ENCODE data around the gene SSTR5. TPM values are rescaled to one million over a fixed set of nuclear protein-coding genes. Genes with fewer than 3 reads are reported as not detected.

The SSTR5 gene
- total RNA-seq, 1 experiment from 2014 or later = not detected

GRCh38 chr16:1039762-1040161, 32.8 kb upstream of the SSTR5 start:
- no peak for DNase-seq (ENCODE audit: low read depth)

GRCh38 chr16:1040346-1040745, 32.2 kb upstream of the SSTR5 start:
- DNase-seq (ENCODE audit: low read depth) = no peak

GRCh38 chr16:1042049-1042744, 30.4 kb upstream of the SSTR5 start:
- no peak for DNase-seq (ENCODE audit: low read depth)

GRCh38 chr16:1042866-1043265, 29.7 kb upstream of the SSTR5 start:
- no peak for DNase-seq (ENCODE audit: low read depth)

- DNase-seq (ENCODE audit: low read depth) = no peak
Measured at GRCh38 chr16:1043881-1044451, 28.6 kb upstream of the SSTR5 start.

- DNase-seq (ENCODE audit: low read depth) = no peak
Measured at GRCh38 chr16:1044460-1045309, 27.9 kb upstream of the SSTR5 start.

GRCh38 chr16:1045310-1045992, 27.1 kb upstream of the SSTR5 start:
- no peak for DNase-seq (ENCODE audit: low read depth)

- no peak for DNase-seq (ENCODE audit: low read depth)
Measured at GRCh38 chr16:1045993-1046911, 26.3 kb upstream of the SSTR5 start.

GRCh38 chr16:1047123-1047522, 25.4 kb upstream of the SSTR5 start:
- no peak for DNase-seq (ENCODE audit: low read depth)

GRCh38 chr16:1047801-1048200, 24.7 kb upstream of the SSTR5 start:
- DNase-seq (ENCODE audit: low read depth) = no peak

- DNase-seq (ENCODE audit: low read depth) = no peak
Measured at GRCh38 chr16:1048442-1049112, 24.0 kb upstream of the SSTR5 start.

GRCh38 chr16:1049113-1049975, 23.2 kb upstream of the SSTR5 start:
- no peak for DNase-seq (ENCODE audit: low read depth)

- DNase-seq (ENCODE audit: low read depth) = no peak
Measured at GRCh38 chr16:1049976-1050247, 22.6 kb upstream of the SSTR5 start.

- DNase-seq (ENCODE audit: low read depth) = no peak
Measured at GRCh38 chr16:1050516-1050915, 22.0 kb upstream of the SSTR5 start.

GRCh38 chr16:1050921-1051320, 21.6 kb upstream of the SSTR5 start:
- no peak for DNase-seq (ENCODE audit: low read depth)

- no peak for DNase-seq (ENCODE audit: low read depth)
Measured at GRCh38 chr16:1051446-1051845, 21.1 kb upstream of the SSTR5 start.

GRCh38 chr16:1052721-1053120, 19.8 kb upstream of the SSTR5 start:
- no peak for DNase-seq (ENCODE audit: low read depth)

- no peak for DNase-seq (ENCODE audit: low read depth)
Measured at GRCh38 chr16:1053121-1053521, 19.4 kb upstream of the SSTR5 start.

GRCh38 chr16:1053700-1054368, 18.7 kb upstream of the SSTR5 start:
- no peak for DNase-seq (ENCODE audit: low read depth)
